ENCODE measurements around the gene LRCH4.

GRCh38 chr7:100566018-100566531 lies 19.9 kb downstream of the LRCH4 start:
- TF ChIP-seq CTCF (conservative IDR thresholded peaks at IDR 0.05) (no peak), ZFX (IDR thresholded peaks at IDR 0.05) (no peak)

All from C4-2B (cell line).